CD4-positive, alpha-beta T cell treated with Interleukin-12 subunit alpha and Interleukin-12 subunit beta, for 1 hour (primary cell): Measurements from ENCODE around the gene SACS.
"Not testable (repeated sequence)": the region's sequence is repeated elsewhere in the genome, so short reads cannot be mapped to it uniquely, and the experiment has no call there.

Experiments
- DNase-seq: peaks from one replicate; pipeline ENCODE4 v3.0.0-alpha.2; 2020

SACS gene

GRCh38 chr13:23453132-23453531 is 19.6 kb upstream of the SACS start:
- no peak for DNase-seq

DNA sequence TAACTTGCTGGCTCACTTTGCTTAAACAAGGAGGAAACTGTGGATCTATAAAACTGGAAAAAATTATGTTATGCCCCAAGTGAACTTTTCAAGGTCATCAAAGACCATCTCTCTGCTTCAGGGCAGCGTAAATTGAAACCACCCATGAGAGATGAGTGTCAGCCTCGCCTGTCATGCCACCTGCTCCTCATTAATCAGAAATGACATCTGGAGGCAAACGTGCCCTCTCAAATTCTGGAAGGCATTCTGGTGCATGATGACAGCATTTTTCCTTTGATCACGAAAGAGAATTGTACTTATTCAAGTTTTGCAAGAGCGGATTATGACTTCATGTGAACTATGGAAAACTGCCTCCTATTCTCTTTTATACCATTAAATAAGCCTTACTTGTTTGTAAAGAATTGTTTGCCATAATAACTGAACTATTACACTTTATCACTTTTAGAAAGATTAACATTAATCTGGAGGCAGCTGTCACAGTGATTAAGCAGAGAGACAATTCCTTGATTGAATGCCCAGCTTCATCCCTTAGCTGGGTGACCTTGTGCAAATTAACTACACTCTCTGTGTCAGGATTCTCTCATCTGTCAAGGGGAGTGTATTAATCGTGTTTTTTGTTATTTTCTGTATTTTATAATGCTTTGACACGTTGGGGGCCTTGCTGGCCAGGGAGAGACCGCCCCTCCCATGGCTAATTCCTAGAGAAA is 17.0 kb upstream of the SACS start:
- DNase-seq: no peak

DNA sequence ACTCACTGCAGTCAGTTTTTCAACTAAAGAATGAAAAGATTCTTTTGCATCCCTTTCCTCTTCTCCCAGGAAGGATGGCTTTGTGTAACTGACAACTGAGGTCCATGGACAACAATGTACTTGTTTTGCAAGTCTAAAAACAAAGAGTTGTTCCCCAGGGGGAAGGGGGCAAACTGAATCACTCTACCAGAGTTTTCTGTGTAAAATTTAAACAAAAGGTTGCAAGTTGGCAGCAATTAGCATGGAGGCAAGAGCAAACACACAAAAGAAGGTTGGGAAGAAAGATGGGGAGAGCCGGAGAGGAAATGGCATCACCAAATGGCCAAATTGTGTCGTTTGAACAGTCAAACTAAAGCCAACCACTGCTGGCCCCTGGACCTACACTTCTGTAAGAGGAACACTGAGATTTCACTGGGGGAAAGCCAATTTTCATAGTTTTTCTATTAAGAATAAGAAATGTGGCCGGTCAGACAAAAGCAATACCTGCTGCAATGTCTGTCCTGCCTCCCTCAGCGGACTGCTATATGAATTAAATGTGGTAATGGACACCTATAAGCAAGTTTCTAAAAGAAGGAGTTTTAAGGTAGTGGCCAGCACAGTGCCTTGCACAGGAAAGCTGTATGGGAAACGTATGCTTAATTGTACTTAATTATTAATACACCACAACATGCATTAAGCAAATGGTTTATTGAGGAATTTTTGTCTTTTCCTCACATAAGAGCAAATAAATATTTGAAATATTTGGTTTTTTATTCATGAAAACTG is 16.1 kb upstream of the SACS start:
- DNase-seq: no peak

GRCh38 chr13:23447927-23448326 is 14.4 kb upstream of the SACS start:
- DNase-seq: no peak

- no peak for DNase-seq
Measured at GRCh38 chr13:23445794-23446193, 12.3 kb upstream of the SACS start.

DNA sequence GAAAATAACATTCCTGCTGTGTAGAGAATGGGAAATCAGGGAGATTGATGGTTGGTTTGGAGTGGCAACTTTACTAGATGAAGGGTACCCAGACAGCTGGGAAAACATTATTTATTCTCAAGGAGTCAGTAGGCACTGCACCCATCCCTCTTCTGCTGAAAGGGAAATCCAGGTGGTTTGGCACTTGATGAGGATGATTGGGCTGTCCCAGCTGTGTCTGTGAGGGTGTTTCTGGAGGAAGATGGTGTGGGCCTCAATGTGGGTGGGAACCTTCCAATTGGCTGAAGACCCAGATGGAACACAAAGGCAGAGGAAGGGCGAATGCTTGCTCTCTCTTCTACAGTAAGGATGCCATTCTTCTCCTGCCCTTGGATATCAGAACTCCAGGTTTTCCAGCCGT is 10.4 kb upstream of the SACS start:
- DNase-seq: no peak

DNA sequence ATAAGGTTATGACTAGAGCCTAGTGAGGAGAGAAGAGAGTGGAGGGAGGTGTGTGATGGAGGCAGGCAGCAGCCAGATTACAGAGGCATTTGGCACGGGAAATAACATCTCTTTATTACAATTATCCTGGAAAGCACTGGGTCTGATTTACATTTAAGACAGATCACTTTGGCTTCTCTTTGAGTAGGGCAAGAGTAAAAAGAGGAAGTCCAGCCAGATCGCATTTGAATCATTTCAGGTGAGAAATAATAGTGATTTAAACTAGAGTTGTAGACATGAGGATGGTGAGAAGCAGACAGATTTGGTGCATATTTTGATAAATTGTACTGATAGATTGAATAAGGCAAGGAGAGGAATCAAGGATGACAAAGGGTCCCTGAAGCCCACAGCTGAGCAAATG is 9.6 kb upstream of the SACS start:
- DNase-seq: no peak

GRCh38 chr13:23440821-23441618 is 7.5 kb upstream of the SACS start:
- DNase-seq: no peak

DNA sequence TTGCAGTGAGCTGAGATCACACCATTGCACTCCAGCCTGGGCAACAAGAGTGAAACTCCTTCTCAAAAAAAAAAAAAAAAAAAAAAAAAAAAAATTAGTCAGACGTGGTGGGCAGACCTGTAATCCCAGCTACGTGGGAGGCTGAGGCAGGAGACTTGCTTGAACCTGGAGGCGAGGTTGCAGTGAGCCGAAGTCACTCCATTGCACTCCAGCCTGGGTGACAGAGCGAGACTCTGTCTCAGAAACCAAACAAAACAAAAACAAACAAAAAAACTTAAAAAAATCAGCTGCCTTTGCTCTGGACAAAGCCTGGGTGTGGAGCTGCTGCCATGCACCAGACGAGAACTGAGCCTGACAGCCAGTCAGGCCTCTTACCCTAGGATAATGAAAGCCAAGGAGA is 6.8 kb upstream of the SACS start:
- not testable (repeated sequence) for DNase-seq

- no peak for DNase-seq
Measured at GRCh38 chr13:23437916-23438315, 4.4 kb upstream of the SACS start.

- no peak for DNase-seq
Measured at GRCh38 chr13:23436680-23437079, 3.2 kb upstream of the SACS start.

DNA sequence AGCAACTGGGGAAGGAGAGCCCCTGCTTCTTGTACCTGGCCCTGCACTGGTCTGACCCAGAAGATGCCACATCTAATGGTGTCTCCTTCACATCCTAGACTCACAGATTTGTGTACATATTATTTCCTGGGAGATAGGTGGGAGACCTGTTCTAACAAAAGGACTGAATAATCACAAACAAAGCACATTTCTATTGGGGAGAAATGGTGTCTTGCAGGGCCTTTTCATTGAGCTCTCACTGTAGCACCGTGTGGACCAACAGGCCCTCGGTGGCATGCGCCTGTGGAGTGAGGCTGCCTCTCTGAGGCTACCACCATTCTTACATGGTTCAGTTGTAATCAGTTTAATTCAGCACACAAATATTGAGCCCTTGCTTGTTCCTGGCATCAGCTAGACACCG is 989 bp upstream of the SACS start:
- DNase-seq: no peak

DNA sequence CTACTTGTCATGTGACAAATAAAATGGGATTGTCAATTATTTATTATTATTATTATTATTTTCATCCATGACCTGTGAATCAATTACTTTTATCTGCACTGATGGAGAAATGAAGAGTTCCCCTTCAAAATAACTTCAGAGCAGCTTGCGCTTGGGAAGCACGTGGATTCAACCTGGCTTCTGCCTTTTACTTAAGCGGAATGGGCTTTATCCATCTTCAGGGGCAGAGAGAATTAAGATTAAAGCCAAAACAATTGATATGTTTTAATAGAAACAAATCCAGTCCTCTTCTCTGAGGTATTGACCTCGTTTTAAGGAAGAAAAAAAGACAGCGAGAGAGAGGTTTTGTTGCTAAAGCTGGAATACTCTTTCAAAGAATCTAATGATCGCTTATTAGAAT is 876 bp downstream of the SACS start:
- no peak for DNase-seq

GRCh38 chr13:23430664-23431063 is 2.8 kb downstream of the SACS start:
- DNase-seq: no peak

GRCh38 chr13:23427881-23428528 is 5.5 kb downstream of the SACS start:
- no peak for DNase-seq

DNA sequence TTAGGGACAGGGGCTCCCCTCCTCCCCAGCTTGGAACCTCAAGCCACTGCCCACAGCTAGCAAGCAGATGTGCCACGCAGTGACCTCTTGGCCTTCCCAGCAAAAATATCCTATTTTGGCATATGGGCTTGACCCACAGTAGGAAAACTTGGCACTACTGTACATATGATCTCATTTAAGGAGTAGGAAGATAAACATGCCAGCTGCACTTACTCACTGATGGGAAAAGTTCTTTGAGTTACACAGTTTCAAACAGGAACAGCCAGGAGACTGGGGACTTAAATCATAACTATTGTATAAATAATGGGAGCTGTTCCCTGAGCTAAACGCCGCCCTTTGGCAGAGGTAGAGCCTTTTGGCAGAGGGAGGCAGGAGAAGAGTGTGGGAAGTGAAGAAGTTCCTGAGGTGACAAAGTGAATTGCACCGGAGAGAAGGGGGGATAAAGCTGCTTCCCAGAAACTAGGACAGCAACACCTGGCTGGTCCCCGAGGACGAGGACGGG is 6.1 kb downstream of the SACS start:
- DNase-seq: no peak

GRCh38 chr13:23421596-23421995 is 11.9 kb downstream of the SACS start:
- DNase-seq: no peak

DNA sequence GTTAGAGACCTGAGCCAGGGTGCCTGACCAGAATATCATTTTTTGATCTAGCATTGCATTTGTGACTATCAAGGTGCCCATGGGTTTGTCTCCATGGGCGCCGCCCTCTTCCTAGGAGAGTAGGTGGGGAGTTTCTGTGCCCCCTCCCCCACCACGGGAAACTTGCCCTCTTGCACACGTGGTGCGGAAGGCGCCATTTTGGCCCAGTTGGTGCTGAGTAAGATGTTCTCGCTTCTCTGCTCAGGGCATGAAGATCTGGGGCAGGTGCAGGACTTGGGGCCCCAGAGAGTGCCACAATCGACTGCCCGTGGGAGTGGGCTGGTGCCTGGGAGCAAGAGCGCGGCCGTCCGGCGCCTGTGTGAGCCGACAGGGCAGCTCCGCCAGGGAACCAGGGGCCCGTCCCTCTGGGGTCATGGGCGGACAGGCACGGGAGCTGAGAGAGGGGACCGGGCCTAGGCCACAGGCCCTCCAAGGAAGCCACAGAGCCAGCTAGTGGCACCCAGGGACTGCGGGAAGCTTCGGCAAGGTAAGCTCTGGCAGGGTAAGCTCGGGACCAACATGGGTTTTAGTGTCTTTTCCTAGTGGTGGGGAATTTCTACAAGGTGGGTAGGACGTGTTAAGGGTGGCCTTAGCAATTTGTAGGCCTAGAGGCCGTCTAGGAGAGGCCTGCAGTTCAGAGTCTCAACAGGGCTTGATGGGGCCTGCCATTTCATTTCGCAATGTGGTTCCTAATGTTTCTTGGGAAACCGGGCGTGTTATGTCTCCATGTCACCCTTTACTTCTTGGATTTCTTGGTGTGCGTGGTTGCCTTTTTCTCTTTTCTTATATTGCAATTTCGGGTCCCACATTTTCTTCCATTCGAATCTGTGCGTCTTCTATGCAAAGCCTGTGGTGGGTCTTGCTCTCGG is 14.5 kb downstream of the SACS start:
- no peak for DNase-seq

GRCh38 chr13:23414682-23415081 is 18.8 kb downstream of the SACS start:
- no peak for DNase-seq

DNA sequence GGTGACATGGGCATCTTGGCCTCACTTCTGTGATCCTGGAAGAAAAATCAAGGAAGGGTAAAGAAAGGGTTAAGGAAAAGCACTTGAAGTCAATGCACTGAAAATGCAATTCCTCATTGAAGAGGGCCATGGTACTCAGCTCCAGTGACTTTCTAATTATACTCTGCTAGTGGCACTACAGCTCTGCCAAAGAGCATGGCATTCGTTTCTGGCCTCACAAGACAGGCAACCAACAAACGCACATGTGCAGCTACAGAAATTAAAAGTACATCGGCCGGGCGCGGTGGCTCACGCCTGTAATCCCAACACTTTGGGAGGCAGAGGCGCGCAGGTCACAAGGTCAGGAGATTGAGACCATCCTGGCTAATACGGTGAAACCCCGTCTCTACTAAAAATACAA is 21.8 kb downstream of the SACS start:
- no peak for DNase-seq

DNA sequence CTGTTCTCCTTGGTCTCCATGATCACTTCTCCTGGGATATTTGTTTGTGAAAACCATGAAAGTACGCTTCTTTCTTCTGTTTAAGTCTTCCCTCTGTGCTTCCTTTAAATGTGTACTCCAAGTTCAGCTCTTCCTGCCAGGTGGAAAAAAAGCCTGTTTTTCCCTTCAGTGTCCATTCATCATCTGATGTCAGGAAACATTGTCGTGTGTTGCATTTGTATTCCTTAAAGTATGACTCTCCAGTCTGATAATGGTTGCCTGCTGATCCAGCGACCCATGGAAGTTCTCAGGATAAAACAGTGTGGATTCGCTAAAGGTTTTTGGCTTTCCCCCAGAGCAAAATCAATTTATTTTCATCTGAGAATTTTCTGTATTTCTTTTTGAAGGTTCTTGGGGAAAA is 22.3 kb downstream of the SACS start:
- no peak for DNase-seq

DNA sequence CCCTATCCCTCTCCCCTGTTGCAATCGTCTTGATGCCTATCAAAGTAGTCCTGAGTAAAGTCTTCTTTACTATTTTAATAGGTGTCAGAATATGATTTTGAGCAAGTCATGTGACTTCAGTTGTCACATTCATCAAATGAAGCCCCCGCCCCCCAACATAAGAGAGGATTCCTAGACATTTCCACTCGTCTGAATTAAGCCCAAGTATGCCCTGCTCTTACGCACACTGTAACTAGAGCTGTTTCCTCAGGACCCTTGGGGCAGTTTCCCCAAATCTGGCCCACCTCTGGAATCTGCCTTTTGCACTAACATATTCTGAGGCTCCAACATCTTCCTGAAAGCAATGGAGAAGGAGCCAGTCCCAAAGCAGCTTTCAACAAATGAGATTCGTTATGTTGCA is 25.5 kb downstream of the SACS start:
- DNase-seq: no peak
